ENCODE results near the gene LRRC75A.

- TF ChIP-seq TCF12 (IDR thresholded peaks at IDR 0.05; ENCODE audit: low read depth, low read length) (no peak), JUND (IDR thresholded peaks at IDR 0.05; ENCODE audit: low read length) (no peak), PHF8 (conservative IDR thresholded peaks at IDR 0.05; ENCODE audit: low read depth, low read length) (no peak), JUN (IDR thresholded peaks at IDR 0.05; ENCODE audit: low read depth, low read length) (no peak)
Measured at GRCh38 chr17:16496820-16497489, 5.0 kb upstream of the LRRC75A start.

Data from H1 (cell line).